ENCODE measurements around the gene STOM.
"Not testable (repeated sequence)": the region's sequence is repeated elsewhere in the genome, so short reads cannot be mapped to it uniquely, and the experiment has no call there.

Gene STOM

GRCh38 chr9:121300283-121301119, 69.5 kb downstream of the STOM start:
- no peak for DNase-seq (ENCODE audit: low spot score)

DNA sequence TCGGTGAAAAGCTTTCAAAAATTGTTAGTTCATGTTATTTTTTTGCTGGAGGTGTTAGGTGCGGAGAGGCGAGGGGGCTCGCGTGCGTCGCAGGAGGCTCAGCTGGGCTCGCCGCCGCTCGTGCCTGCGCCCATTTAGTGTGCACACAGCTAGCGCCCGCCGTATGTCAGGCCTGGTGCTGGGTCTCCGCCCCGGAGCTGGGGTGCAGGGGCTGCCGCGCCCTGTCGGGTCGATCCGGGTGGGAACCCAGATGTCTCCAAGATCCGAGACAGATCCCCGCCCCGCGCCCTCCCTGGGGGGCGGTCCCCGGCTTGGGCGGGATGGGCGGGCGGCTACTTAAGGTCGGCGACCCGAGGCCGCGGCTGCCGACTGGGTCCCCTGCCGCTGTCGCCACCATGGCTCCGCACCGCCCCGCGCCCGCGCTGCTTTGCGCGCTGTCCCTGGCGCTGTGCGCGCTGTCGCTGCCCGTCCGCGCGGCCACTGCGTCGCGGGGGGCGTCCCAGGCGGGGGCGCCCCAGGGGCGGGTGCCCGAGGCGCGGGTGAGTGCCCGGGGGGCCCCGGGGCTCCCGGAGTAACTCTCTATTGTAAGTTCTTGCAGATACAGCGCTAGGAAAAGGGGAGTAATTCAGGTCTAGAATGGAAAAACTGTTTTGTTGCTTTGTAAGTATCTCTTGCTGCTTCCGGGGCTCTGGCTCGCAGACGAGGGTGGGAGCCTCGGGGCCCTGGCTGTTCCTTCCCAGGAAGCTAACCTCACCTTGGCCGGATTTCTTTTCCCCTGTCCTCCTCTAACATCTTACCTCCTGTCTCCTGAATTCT, 70.4 kb downstream of the STOM start:
- DNase-seq (ENCODE audit: low spot score): no peak

GRCh38 chr9:121298689-121299466, 71.2 kb downstream of the STOM start:
- no peak for DNase-seq (ENCODE audit: low spot score)

- no peak for DNase-seq (ENCODE audit: low spot score)
Measured at GRCh38 chr9:121298016-121298538, 72.0 kb downstream of the STOM start.

DNA sequence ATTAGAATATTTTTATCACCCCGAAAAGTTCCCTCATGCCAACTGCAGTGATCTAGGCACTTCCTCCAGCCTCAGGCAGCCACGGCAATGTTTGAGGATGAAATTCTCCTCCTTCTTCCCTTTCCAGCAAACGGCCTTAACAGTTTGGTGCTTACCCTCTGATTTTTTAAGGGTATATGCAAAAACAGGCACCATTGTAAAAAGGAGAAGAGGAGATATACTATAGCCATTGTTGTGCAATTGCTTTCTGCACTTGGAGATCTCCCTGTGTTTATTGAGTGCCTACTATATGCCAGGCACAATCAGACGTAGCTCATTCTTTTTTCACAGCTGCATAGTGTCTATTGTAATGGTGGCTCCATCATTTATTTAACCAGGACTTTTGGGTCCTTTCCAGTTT, 72.7 kb downstream of the STOM start:
- DNase-seq (ENCODE audit: low spot score): no peak

DNA sequence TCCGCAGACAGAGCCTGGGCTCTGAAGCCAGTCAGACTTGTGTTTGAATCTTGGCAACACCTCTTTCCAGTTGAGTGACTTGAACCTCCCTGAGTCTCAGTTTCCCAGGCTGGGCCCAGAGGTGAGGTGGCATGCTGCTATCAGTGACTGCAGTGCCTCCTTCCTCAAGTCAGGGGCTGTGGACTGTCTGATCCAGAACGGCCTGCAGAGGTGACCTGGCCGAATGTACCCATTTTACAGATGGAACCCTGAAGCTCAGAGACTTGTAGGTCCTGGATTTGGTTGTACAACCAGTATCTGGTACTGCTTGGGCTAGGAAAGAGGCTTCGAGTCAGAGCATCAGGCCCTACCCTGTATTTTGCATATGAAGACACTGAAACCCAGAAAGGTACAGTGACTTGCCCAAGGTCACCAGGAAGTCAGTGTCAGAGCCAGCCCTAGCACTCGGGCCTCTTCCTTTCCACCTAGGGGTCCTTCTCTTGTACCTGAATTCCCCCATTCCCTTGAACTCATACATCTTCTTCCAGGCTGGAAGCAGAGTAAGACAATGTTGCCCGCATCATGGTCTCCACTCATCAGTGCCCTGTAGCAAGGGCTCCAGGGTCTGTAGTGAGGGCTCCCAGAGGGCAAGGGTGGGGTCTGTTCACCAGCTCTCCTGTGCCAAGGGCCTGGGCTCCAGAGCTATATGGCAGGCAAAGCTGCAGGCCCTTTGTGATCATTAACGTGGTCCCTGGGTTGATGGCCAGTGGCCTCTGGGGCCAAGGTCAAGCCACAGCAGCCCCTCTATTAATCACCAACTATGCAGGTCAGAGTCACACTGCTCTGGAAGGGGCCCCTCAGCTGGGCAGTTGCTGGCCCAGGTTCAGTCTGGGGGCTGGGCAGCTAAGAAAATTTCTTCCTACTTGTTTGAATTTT, 73.6 kb downstream of the STOM start:
- no peak for DNase-seq (ENCODE audit: low spot score)

- no peak for DNase-seq (ENCODE audit: low spot score)
Measured at GRCh38 chr9:121295662-121296191, 74.3 kb downstream of the STOM start.

- no peak for DNase-seq (ENCODE audit: low spot score)
Measured at GRCh38 chr9:121294866-121295661, 75.0 kb downstream of the STOM start.

DNA sequence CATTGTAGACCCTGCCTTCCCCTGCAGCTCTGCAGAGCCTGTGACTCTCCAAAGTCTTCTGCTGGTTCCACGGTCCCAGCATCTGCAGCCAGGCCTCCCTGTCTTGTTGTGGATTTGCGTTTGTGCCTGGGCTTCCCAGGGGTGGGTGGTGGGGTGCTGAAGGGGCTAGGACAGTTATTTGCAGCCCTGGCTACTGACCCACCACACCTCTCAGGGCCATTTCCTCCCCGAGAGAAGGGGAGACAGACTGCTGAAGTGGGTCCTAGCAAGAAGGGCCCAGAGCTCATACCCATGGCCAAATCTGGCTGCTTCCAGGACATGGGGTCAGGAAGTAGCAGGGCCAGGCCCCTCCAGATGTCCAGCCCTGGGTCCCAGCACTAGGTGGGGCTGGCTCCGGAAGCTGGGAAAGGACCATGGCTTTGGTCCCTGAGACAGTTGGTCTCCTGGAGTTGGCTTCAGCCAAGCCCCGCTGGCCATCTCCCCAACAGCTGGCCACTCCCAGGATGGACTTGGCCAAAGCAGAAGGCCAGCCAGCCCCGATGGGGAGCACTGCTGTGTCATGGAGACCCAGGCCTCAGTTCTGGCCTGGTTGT, 75.8 kb downstream of the STOM start:
- DNase-seq (ENCODE audit: low spot score): no peak

DNA sequence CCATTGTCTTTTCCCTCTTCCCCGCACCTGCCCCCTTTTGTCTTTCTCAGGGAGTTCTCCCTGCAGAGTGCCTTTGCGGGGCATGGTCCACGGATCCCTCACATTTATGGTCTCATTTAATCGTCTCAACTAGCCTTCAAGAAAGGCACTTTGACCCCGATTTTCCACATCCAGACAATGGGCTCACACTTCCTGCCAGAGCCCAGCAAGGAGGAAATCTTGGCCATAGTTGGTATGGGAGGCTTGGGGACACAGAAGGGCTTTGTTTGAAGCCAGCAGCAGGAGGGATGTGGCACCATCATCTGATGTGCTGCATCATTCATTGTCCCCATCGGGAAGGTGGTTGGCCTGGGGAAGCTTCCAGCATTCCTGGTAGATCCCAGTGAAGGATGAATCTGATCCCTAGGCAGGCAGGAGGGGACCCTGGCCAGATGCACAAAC, 77.2 kb downstream of the STOM start:
- no peak for DNase-seq (ENCODE audit: low spot score)

GRCh38 chr9:121292051-121292450, 78.0 kb downstream of the STOM start:
- DNase-seq (ENCODE audit: low spot score): no peak

DNA sequence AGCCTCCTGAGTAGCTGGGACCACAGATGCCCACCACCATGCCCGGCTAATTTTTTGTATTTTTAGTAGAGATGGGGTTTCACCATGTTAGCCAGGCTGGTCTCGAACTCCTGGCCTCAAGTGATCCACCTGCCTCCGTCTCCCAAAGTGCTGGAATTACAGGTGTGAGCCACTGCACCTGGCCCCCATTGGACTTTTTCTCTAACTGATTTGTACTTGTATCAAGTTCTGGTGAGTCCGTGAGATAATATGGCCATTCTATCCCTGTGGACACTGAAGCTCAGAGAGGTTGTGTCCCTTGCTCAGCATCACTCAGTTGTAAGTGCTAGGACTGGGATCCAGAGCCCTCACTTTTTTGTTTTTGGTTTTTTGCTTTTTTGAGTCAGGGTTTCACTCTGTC, 78.5 kb downstream of the STOM start:
- DNase-seq (ENCODE audit: low spot score): not testable (repeated sequence)

DNA sequence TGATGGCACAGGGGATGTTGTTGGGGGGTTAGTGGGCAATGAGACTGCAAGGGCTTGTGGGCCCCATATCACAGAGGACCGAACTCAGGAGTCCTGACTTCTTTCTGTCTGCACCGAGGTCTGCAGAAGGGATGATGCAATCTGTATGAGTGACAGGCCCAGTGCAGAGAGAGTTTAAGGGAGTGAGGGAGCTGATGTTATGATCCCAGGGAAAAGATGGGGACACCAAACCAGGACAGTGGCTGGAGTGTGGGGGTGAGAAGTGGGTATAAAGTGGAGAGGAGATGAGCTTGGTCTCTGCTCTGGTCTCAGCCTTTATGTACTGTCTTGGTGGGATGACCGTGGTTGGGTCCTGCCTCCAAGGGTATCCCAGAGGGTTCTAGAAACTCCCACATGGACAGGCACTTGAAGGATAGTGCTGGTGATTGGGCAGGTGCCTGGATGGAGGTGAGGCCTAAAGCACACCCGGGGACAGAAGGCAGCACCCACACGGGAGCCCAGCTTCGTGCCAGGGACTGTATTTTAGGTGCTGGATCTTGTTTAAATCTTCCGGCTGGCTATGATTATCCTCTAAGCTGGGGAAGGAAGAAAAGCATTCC, 80.2 kb downstream of the STOM start:
- DNase-seq (ENCODE audit: low spot score): no peak

DNA sequence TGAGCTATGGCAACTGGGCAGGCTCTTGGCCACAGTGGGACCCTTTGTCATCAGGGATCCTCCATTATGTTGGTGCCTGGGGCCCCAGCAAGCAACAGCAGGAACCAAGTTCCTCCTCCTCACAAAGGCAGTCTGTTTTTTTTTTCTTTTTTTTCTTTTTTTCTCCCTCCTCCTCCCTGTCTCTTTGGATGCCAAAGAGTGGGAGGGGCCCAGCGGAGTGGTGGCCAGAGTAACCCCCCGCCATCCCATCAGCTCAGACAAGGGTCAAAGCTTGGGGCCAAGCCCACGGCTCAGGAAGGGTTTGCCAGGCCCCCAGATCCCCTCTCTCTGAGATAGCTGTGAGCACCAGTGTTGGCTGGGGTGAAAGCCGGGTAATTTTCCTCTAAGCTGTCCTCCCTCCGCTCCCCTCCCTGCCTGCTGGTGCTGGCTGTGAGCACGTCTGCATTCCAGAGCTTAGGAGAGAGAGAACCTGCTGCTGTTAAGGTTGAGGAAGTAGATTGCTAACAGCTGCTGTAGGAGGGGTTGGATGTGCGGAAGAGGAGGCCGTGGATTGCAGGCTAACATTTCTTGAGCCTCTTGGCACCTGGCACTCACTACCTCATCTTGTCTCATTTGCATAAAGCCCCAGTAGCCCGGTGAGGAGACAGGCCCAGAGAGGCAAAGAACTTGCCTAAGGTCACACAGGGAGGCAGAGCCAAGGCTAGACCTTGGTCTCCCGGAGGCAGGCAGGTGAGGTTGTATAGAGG, 80.9 kb downstream of the STOM start:
- DNase-seq (ENCODE audit: low spot score): no peak

All from activated CD4-positive, alpha-beta T cell treated with anti-CD3 and anti-CD28 coated beads, Interleukin-2, Interleukin-4, amounts not matched to agents 100 ng/mL and 50 ng/mL, durations not matched to agents 16 hours and 8 hours (primary cell).